Germinal center (tissue), 1 donor: Measurements from ENCODE around the gene AASDHPPT.
"Not testable (repeated sequence)": the region's sequence is repeated elsewhere in the genome, so short reads cannot be mapped to it uniquely, and the experiment has no call there.

ENCODE experiments used
- DNase-seq: peaks from one replicate; pipeline ENCODE4 v3.0.0; 2012; ENCODE audit warnings: mixed read lengths, low spot score

Gene AASDHPPT

DNA sequence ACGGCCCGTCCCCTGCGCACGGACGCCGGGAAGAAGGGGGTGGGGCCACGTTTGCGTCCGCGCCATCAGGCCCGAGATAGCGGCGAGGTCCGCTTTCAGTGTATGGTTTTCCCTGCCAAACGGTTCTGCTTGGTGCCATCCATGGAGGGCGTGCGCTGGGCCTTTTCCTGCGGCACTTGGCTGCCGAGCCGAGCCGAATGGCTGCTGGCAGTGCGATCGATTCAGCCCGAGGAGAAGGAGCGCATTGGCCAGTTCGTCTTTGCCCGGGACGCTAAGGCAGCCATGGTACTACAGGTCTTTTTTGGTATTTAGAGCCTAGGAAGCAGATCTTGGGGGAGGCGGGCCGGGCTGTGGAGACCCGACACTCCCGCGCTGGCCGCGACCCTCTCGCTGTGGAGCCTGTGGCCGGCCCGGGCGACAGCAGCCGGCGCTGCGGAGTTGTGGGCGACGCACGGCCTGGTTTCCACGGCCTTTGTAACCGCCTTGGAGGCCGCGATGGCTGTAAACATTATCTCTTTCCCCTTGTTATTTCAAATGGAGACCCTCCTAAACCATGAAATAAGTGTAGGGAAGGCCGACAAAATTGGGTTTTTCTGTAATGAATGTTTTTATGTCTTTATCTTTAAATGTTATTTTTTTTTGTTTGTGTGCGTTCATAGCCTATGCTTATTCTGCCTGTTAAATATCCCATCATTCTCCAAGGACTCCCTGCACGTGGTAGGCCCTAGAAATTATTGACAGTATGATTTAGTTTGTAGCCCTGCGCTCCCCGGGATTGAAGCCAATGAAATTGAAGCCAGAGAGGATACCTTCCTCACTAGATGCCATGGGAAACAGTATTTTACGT lies at the start of gene AASDHPPT:
AASDHPPT (plus strand) TSS at position 54 of the 847 bp plus-strand sequence; CDS start at position 103, 49 bp downstream.
- no peak for DNase-seq

DNA sequence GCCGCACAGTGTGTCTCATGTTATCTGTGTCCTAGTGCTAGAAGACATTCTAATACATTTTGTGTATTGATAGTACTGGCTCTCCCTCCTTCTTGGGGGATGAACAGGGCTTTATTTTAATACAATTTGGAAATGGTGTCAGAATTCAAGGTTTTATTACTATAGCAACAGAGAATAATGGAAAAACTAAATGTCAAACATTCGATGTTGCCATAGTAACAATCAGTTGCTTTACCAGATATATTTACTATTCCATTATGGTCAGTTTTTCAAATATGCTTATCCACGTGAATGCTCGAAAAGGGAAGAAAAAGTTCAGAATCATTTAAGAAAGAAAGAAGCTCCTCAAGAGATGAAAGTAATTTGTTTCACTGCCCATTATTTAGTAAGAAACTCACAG lies 46.9 kb upstream of the AASDHPPT start:
- DNase-seq = no peak

GRCh38 chr11:106031202-106031810 lies 46.2 kb upstream of the AASDHPPT start:
- DNase-seq = no peak

DNA sequence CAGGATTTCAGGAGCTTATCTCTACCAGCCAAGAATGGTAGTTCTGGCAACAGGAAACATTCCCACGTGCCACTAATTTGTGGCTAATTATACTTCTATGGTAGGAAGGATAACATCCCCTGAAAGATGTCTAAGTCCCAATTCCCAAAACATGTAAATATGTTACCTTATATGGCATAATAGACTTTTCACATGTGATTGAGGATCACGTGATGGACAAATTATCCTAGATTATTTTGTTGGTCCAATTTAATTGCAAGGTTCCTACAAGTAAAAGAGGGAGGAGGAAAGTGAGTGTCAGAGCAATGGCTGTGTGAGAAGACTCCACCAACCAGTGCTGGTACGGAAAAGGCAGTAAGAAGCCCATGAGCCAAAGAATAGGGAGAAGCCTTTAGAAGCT lies 45.5 kb upstream of the AASDHPPT start:
- DNase-seq = no peak

DNA sequence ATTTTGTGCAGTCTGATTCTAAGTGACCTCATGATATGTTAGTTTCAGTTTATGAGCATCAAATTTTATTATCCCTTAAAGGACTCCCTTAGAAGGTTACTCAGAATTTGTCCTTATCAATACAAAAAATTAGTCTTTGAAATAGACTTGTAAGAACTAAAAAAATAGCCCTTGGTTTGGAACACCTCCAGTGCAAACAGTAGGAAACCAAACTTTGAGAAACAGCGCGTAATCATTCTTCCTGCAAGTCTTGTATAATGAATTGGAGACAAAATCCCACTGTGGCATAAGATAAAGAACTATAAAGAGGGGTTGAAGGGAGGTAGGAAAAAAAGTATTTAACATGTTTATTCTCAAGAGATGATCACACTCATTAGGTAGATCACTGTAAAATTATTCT lies 44.6 kb upstream of the AASDHPPT start:
- DNase-seq = no peak

- DNase-seq = no peak
Observed at GRCh38 chr11:106043540-106043939, 33.9 kb upstream of the AASDHPPT start.

- no peak for DNase-seq
Observed at GRCh38 chr11:106047631-106048030, 29.8 kb upstream of the AASDHPPT start.

DNA sequence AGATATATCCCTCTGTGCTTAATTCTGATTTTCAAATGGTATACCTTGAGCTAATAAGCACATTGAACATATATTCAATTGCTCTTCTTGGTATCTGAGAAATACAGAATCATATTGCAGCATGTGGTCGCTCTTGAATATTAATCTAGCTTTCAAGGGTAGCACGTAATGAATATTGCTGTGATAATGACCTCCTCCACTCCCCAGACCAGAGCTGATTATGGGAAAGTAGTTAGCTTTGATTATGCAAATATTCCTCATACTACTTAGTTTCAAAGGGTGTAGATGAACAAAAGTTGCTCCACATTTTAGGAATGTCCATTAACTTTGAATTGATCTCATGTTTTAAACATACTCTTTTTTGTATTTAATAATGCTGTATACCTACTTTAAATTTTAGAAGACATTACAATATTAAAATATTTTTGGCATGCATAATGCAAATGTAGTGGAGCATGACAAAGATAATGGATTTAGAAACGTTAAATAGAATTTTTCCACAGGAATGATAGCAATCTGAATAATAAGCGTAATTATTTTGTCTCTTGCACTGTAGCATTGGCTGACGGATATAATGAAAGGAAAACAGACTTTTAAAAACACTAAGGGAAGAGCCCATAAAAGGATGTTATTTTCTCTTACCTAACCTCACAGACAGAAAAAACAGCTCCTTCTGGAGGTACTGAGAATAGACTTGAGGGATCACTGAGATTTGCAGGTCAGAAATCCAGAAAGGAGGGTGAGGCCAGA lies 27.6 kb upstream of the AASDHPPT start:
- DNase-seq = no peak

DNA sequence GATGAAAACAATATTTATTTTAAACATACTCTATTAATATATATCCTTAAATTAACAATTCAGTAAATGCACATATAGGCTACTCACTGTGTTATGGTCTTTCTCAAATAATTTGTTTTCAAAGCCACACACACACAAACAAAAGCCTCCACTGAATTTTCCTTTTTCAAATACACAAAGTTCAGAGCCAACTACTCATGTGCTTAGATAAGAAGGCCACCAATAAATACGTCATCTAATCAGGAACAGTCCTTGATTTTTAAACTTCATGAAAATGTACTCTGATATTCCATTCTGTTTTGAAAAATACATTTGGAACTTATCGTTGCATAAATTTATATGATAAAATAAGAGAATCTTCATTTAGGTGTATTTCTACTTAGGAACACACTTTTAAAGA lies 26.4 kb upstream of the AASDHPPT start:
- no peak for DNase-seq

DNA sequence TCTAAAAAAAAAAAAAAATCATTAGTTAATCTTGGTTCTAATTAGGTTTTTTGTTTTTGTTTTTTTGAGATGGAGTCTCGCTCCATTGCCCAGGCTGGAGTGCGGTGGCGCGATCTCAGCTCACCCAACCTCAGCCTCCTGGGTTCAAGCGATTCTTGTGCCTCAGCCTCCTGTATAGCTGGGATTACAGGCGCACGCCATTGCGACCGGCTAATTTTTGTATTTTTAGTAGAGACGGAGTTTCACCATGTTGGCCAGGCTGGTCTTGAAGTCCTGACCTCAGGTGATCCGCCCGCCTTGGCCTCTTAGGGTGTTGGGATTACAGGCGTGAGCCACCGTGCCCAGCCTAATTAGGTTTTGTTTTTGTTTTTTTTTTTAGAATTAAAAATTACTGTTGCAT lies 19.1 kb upstream of the AASDHPPT start:
- DNase-seq = not testable (repeated sequence)

DNA sequence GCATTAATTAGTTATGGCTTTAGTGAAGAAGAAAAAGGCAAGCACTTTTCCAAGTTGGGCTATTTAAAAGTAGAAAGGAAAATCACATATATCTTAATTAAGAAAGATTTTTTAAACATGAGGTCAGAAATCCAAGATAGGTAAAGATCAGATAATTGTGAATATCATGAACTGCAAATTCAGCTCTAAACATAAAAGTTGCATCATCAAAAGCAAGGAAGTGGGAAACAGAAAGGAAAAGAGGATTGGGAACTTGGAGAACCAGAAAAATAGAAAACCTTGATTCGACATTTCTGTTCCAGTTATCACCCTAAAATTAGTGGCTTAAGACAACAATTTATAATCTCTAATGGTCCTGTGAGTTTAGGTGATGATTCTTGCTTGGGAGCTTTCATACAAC lies 17.8 kb upstream of the AASDHPPT start:
- no peak for DNase-seq

- DNase-seq = no peak
Observed at GRCh38 chr11:106061249-106061784, 16.1 kb upstream of the AASDHPPT start.

DNA sequence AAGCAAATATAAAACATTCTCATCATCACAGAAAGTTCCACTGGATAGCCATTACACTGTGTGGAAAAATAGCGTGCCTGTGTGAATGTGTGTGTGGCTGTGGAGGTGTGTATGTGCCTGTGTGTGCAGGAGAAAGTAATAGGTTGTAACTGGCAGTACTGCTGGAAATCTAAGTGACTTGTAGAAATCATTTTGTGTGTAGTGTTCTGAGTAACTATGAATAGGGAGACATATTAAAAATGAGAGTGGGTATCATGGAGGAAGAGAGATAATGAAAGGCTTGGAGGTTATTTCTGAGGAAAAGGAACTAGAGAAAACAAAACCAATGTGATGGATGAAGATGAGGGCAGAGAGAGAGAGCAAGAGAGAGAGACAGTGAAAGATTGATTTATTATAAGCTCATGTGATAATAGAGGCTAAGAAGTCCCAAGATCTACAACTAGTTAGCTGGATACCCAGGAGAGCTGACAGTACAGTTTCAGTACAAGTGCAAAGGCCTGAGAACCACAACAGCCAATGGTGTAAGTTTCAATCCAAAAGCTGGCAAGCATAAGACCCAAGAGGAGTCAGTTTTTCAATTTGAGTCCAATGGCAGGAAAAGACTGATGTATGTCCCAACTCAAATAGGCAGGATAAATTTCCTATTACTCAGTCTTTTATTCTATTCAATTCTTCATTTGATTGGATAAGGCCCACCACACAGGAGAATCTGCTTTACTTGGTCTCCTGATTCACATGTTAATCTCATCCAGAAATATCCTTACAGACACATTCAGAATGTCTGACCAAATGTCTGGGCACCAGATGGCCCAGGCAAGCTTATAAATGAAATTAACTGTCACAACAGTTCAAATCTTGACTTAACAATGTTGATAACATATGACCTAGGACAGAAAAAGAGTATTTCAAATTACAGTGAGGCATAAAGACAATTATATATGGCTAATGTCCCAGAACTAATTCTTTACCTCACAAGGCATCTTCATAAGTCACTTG lies 15.2 kb upstream of the AASDHPPT start:
- no peak for DNase-seq

DNA sequence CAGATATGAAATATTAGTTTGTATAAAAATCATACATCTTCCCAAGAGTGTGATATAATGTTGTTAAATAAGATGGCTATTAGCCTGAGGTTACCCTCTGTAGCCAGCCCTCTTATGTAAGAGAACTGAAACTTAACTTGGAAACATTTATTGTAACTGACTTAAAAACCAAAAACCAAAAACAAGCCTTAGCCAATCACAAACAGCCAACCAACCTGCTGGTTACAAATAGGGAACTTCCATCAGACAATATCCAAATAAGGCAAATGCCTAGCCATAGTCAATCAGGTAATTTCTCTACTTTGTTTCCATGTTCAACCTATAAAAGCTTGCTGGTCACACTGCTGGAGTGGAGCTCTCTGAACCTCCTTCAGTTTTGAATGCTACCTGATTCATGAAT lies 14.5 kb upstream of the AASDHPPT start:
- no peak for DNase-seq

GRCh38 chr11:106070606-106071005 lies 6.9 kb upstream of the AASDHPPT start:
- no peak for DNase-seq

DNA sequence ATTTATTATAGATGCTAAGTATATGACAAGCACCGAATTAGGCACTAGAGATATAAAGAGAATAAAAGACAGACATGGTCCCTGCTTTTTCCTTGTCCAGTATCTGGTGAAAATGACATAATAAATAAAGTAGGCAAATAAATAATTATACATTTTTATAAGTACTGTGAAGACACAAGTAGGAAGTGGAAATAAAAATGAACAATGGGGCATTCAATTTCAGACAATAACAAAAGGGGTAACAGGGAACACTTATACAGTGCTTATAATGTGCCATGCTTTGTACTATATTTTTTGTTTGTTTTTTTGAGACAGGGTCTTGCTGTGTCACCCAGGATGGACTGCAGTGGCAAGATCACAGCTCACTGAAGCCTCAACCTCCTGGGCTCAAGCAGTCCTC lies 4.7 kb upstream of the AASDHPPT start:
- DNase-seq = no peak

- no peak for DNase-seq
Observed at GRCh38 chr11:106076171-106076918, 1.1 kb upstream of the AASDHPPT start.

DNA sequence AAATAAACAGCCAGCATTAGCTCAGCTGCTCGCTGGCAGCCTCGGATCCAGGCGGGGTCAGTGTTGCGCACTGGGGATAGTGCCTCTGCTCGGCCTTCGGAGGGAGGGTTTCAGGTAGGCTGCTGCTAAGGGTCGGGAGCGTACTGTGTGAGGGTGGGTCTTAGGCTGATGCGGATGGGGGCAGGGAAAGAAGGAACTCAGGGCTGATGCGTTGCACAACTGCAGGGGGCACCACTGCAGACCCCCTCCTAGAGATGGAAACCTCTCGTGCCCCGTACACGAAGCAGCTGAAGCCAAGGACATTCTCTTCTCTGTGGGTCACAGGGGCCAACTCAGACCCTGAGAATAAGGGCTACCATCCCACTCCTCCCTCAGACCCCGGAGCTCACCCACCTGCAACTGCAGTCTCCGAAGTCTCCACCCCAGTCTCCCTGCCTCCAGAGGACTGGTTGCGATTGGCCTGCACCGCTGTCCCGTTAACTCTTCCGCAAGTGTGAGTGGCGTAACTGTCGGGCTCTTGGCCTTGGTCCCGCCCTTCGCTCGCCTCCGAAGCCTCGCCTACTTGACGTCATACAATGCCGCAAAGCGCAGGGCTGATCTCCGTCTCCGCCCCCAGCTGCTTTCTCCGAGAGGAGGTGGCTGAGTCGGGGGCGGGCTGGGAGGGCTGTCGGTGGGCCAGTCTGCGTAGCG lies 398 bp upstream of the AASDHPPT start, which contains the start of gene KBTBD3:
KBTBD3 (minus strand) TSS at position 429 of the 690 bp plus-strand sequence. CDS start 18,250 bp downstream, outside the sequence.
- peak; percentile 89 for DNase-seq

GRCh38 chr11:106082096-106082495 lies 4.6 kb downstream of the AASDHPPT start:
- no peak for DNase-seq

DNA sequence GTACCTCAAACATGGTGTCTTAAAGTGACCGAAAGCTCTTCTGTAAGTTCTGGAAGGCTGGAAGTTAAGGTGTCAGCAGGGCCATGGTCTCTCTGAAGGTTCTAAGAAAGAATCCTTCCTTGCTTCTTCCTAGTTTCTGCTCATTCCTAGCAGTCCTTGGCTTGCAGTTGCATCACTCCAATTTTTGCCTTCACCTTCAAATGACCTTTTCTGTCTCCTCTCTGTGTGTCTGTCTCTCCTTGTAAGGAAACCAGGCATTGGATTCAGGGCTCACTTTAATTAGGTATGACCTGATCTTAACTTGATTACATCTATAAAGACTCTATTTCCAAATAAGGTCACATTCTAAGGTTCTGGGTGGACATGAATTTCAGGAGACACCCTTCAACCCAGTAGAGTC lies 8.7 kb downstream of the AASDHPPT start:
- DNase-seq = no peak
